Measurements from ENCODE around the gene PRKCD.

DNA sequence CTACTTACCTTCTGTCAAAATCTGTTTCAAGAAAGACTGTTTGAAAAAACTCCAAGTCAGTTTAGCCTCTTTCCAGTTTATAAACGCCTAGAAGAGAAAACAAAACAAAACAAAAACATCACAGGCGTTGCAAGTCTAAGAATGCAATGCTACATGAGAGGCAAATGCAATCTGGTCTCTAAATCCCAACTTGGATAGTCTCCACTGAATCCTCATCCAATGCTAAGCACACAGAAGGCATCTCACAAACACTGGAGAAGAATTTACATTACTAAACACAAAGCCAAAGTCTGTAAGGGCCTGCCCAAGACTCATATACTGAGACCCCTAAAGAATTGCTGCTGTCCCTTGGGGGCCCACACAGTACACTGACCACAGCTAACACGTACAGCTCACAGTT, 49.2 kb upstream of the PRKCD start:
- TF ChIP-seq, protein P1, sequence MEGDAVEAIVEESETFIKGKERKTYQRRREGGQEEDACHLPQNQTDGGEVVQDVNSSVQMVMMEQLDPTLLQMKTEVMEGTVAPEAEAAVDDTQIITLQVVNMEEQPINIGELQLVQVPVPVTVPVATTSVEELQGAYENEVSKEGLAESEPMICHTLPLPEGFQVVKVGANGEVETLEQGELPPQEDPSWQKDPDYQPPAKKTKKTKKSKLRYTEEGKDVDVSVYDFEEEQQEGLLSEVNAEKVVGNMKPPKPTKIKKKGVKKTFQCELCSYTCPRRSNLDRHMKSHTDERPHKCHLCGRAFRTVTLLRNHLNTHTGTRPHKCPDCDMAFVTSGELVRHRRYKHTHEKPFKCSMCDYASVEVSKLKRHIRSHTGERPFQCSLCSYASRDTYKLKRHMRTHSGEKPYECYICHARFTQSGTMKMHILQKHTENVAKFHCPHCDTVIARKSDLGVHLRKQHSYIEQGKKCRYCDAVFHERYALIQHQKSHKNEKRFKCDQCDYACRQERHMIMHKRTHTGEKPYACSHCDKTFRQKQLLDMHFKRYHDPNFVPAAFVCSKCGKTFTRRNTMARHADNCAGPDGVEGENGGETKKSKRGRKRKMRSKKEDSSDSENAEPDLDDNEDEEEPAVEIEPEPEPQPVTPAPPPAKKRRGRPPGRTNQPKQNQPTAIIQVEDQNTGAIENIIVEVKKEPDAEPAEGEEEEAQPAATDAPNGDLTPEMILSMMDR (conservative IDR thresholded peaks at IDR 0.05; ENCODE audit: low read depth, low read length) = no peak
- no peak for TF ChIP-seq EZH2 (IDR thresholded peaks at IDR 0.05; ENCODE audit: borderline replicate concordance, low read depth, low read length, poor library complexity, severe bottlenecking)

Data from A673 (cell line).